A549 (cell line): ENCODE measurements around the gene ESD. TPM values are rescaled to one million over a fixed set of nuclear protein-coding genes. Genes with fewer than 3 reads are reported as not detected.

Source experiments
- ATAC-seq, 2 experiments: fragments of 200-7000 bp in 1 of 2; fragments of >200 bp in 1 of 2; cut with Nextera tagmentation in 1 of 2; cut with Tn5 transposase in 1 of 2; 3 replicates each; pipeline versions ENCODE4 v1.8.0 to v1.9.1; 2018 to 2020; ENCODE audit warnings: mild to moderate bottlenecking in 1 of 2, moderate library complexity in 1 of 2
- CTCF ChIA-PET: fragments of 300-600 bp; sonication (Branson Sonifier 250); formaldehyde crosslinking; extraction: SDS; loops from one replicate; lab custom pipeline; 2021; ENCODE audit warnings: antibody characterized with exemption, inconsistent platforms; lab: Yijun Ruan, JAX
- POLR2A ChIA-PET: fragments of 350-600 bp; formaldehyde crosslinking; extraction: SDS; loops from one replicate; lab custom pipeline; 2021; ENCODE audit warnings: antibody characterized with exemption, inconsistent platforms; lab: Yijun Ruan, JAX
- DNase-seq, 2 experiments: peaks; one replicate each; pipeline versions ENCODE4 v3.0.0 to v3.0.0-alpha.2; 2011 to 2016; ENCODE audit warnings: low read depth in 1 of 2, low spot score in 1 of 2
- FAIRE-seq: peaks from 2 replicates; lab custom pipeline; 2011; peaks lifted over from hg19 to GRCh38; lab: Jason Lieb, UNC
- H3K27ac ChIP-seq, 2 experiments: fragments of >200 bp; sonication (Bioruptor Twin); formaldehyde crosslinking; 3 replicates each; pipeline ENCODE4 v1.5.1; 2016 to 2017
- H3K4me1 ChIP-seq: fragments of >200 bp; sonication (Bioruptor Twin); formaldehyde crosslinking; 3 replicates; pipeline ENCODE4 v1.6.1; 2016
- H3K4me2 ChIP-seq: fragments of >200 bp; sonication (Bioruptor Twin); formaldehyde crosslinking; 3 replicates; pipeline ENCODE4 v1.6.1; 2016
- H3K4me3 ChIP-seq: fragments of >200 bp; sonication (Bioruptor Twin); formaldehyde crosslinking; 3 replicates; pipeline ENCODE4 v1.5.1; 2016
- H3K9me3 ChIP-seq: fragments of >200 bp; sonication (Bioruptor Twin); formaldehyde crosslinking; 3 replicates; pipeline ENCODE4 v1.6.1; 2016
- BCL3 ChIP-seq: fragments of >200 bp; sonication (Bioruptor Twin); formaldehyde crosslinking; IDR thresholded peaks from 3 replicates; pipeline ENCODE4 v1.6.1; 2016
- CBX2 ChIP-seq: fragments of 200-600 bp; sonication (generic); IDR thresholded peaks from 2 replicates; pipeline ENCODE4 v1.6.1; 2016; ENCODE audit warnings: low read depth, mild to moderate bottlenecking, borderline replicate concordance
- CBX8 ChIP-seq: fragments of 200-600 bp; sonication (generic); IDR thresholded peaks from 2 replicates; pipeline ENCODE4 v1.6.1; 2016
- CEBPB ChIP-seq, 2 experiments: fragments of >200 bp in 1 of 2; sonication (Bioruptor Twin) in 1 of 2; formaldehyde crosslinking in 1 of 2; IDR thresholded peaks; 2 replicates each; pipeline ENCODE4 v1.6.1; 2012 to 2016
- ELK1 ChIP-seq: fragments of 150-350 bp; IDR thresholded peaks from 2 replicates; pipeline ENCODE4 v1.6.1; 2014; ENCODE audit warnings: low read depth, mild to moderate bottlenecking, low read length
- HDAC2 ChIP-seq: fragments of 200-600 bp; sonication (generic); IDR thresholded peaks from 2 replicates; pipeline ENCODE4 v1.6.1; 2016
- HES2 ChIP-seq: fragments of >200 bp; sonication (Bioruptor Twin); formaldehyde crosslinking; IDR thresholded peaks from 2 replicates; pipeline ENCODE4 v1.6.1; 2016
- HEYL ChIP-seq: fragments of 250-450 bp; sonication (Bioruptor Pico); IDR thresholded peaks from 2 replicates; pipeline ENCODE4 v1.8.0; 2021; ENCODE audit warnings: mild to moderate bottlenecking, moderate library complexity
- HMGXB4 ChIP-seq: fragments of 250-450 bp; sonication (Bioruptor Pico); IDR thresholded peaks from 2 replicates; pipeline ENCODE4 v1.5.0; 2021; ENCODE audit warnings: mild to moderate bottlenecking, moderate library complexity, borderline replicate concordance
- HOXA7 ChIP-seq: fragments of 250-450 bp; sonication (Bioruptor Pico); IDR thresholded peaks from 2 replicates; pipeline ENCODE4 v1.5.0; 2020; ENCODE audit warnings: mild to moderate bottlenecking, moderate library complexity
- HOXB13 ChIP-seq: fragments of 250-450 bp; sonication (Bioruptor Pico); IDR thresholded peaks from 2 replicates; pipeline ENCODE4 v1.5.0; 2020; ENCODE audit warnings: low read depth, mild to moderate bottlenecking, moderate library complexity
- MAFK ChIP-seq: fragments of 450-650 bp; IDR thresholded peaks from 2 replicates; pipeline ENCODE4 v1.6.1; 2014; ENCODE audit not compliant: partially characterized antibody
- NPAS2 ChIP-seq: fragments of 250-450 bp; sonication (Bioruptor Pico); IDR thresholded peaks from 2 replicates; pipeline ENCODE4 v1.8.0; 2022; ENCODE audit warnings: mild to moderate bottlenecking, moderate library complexity, borderline replicate concordance
- NR3C1 ChIP-seq: fragments of >200 bp; sonication (Bioruptor Twin); formaldehyde crosslinking; IDR thresholded peaks from 3 replicates; pipeline ENCODE4 v1.6.1; 2017
- POLR2AphosphoS2 ChIP-seq: conservative IDR thresholded peaks from 2 replicates; pipeline ENCODE4 v1.6.1; 2012; ENCODE audit warnings: low read length, improper control_type of control experiment, inconsistent platforms
- REST ChIP-seq: fragments of 200-600 bp; sonication (generic); IDR thresholded peaks from 2 replicates; pipeline ENCODE4 v1.6.1; 2016; ENCODE audit warnings: antibody characterized with exemption, mild to moderate bottlenecking, moderate library complexity
- RNF2 ChIP-seq: fragments of 200-600 bp; sonication (generic); IDR thresholded peaks from 2 replicates; pipeline ENCODE4 v1.6.1; 2016; ENCODE audit warnings: low read depth, mild to moderate bottlenecking, antibody characterized with exemption, moderate library complexity, borderline replicate concordance
- SREBF2 ChIP-seq: fragments of 450-650 bp; IDR thresholded peaks from 2 replicates; pipeline ENCODE4 v1.6.1; 2014; ENCODE audit warnings: mild to moderate bottlenecking, moderate library complexity
- USF2 ChIP-seq: fragments of 450-650 bp; IDR thresholded peaks from 2 replicates; pipeline ENCODE4 v1.6.1; 2014; ENCODE audit warnings: antibody characterized with exemption
- ZC3H11A ChIP-seq: fragments of 450-650 bp; IDR thresholded peaks from 2 replicates; pipeline ENCODE4 v1.6.1; 2014; ENCODE audit warnings: antibody characterized with exemption, mild to moderate bottlenecking
- ZFP36 ChIP-seq: fragments of 450-650 bp; IDR thresholded peaks from 2 replicates; pipeline ENCODE4 v1.6.1; 2014; ENCODE audit warnings: borderline replicate concordance; ENCODE audit not compliant: partially characterized antibody
- WGBS: methylation state at CpG from one replicate; pipeline ENCODE4 v1.1.6; 2017; ENCODE audit errors: missing lambda C conversion rate; 5-methylcytosine and 5-hydroxymethylcytosine counted together
- polyA plus RNA-seq, 4 experiments: library from polyadenylated mRNA; depleted of rRNA in 3 of 4; stranded (reverse); fragments of >200 nt; fragmentation: RNase III in 1 of 4; extraction: RNeasy Plus Mini Kit Qiagen cat#74134 plus additional on column Dnase treatment in 1 of 4; gene quantifications; 2 replicates in 3 of 4; 3 replicates in 1 of 4; pipeline ENCODE4 v1.2.3, GENCODE V29; 2011 to 2017

The ESD gene
- polyA plus RNA-seq, 2 of the 4 experiments (the other 2 are of a cell fraction) = 107 to 122 TPM

GRCh38 chr13:46846726-46847125 is 49.8 kb upstream of the ESD start:
- Histone ChIP-seq H3K4me2 (no peak overlapping the region), H3K27ac (no peak overlapping the region), H3K4me3 (no peak overlapping the region), H3K9me3 (no peaks in the 10 kb centered on the region), H3K4me1 (no peaks in the 10 kb centered on the region)
- ChIA-PET POLR2A (no interaction called here), CTCF (no interaction called here)
- TF ChIP-seq NR3C1 (no peak), ZC3H11A (no peak), CEBPB (IDR thresholded peaks at IDR 0.05) (no peak), HES2 (no peak), CBX2 (no peak), HEYL (CRISPR knock-in tag) (no peak), HOXA7 (CRISPR knock-in tag) (no peak), USF2 (no peak), ZFP36 (no peak), HMGXB4 (no peak), REST (no peak), RNF2 (no peak), BCL3 (no peak), HDAC2 (no peak), SREBF2 (no peak), POLR2AphosphoS2 (no peak)
- 13% methylated on average over 2 of the region's 2 CpGs for WGBS
- ATAC-seq (no peak), DNase-seq (no peak), FAIRE-seq (no peak)

- no peak for TF ChIP-seq RNF2
- TF ChIP-seq NPAS2 = no peak
- no peak for TF ChIP-seq ELK1
- no peak for TF ChIP-seq CBX8
- TF ChIP-seq MAFK = no peak
- no peak for TF ChIP-seq HOXB13
- ChIA-PET CTCF (no interaction called here), POLR2A (no interaction called here)
- no peak overlapping the region for H3K4me3 ChIP-seq
- ATAC-seq = no peak
- DNase-seq = no peak
- WGBS = 58% methylated on average over 2 of the region's 2 CpGs
- H3K4me2 ChIP-seq = no peak overlapping the region
- no peaks in the 10 kb centered on the region for H3K9me3 ChIP-seq
- no peak overlapping the region for H3K27ac ChIP-seq
- FAIRE-seq = no peak
- no peaks in the 10 kb centered on the region for H3K4me1 ChIP-seq
Observed at GRCh38 chr13:46845146-46845545, 48.2 kb upstream of the ESD start.
